ENCODE measurements around the gene GNA12. TPM values are rescaled to one million over a fixed set of nuclear protein-coding genes. Genes with fewer than 3 reads are reported as not detected.

GNA12 gene
- total and polyA plus RNA-seq, 9 of the 15 experiments (the other 6 are each of a cell fraction or from before 2014, with no cell fraction given), result 0.65 to 32.7 (median 9.6) TPM

DNA sequence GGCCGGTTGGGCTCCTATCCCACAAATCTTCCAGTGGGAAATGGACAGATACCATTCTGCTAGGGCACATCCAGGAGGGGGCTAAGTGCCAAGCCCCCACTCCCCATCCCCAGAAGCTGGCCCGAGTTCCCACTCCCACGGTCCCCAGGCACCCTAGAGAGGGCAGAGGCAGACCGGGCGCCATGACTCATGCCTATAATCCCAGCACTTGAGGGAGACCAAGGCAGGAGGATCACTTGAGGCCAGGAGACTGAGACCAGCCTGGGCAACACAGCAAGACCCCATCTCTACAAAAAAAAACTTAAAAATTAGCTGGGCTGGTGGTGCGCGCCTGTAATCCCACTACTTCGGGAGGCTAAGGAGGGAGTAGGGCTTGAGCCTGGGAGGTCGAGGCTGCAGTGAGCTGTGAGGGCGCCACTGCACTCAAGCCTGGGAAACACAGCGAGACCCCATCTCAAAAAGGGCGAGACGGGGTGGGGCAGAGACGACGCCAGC is 870 bp downstream of the GNA12 start:
- Histone ChIP-seq H3K27me3 (ENCODE audit: control insufficient read depth in 2 of 2, insufficient read depth in 2 of 2, low read length in 2 of 2) (no peaks in the 10 kb centered on the region), H3K9ac (ENCODE audit: insufficient read depth in 1 of 2, low read depth in 2 of 2, low read length in 2 of 2) (peak overlapping the region; percentile 50 to 96; a peak in 3 of 4 replicates), H3K79me2 (ENCODE audit: control insufficient read depth, insufficient read depth, low read length) (peaks cover 13% of the 10 kb centered on the region), H3K36me3 (ENCODE audit: control insufficient read depth, insufficient read depth, low read length) (0 out of 3 replicates have a peak, but pooled peaks cover 7% of the 10 kb centered on the region), H3K9me3 (replicated peaks; ENCODE audit: control insufficient read depth, insufficient read depth, low read depth, low read length) (no peaks in the 10 kb centered on the region), H3K9me1 (ENCODE audit: control insufficient read depth, insufficient read depth, low read length) (no peaks in the 10 kb centered on the region), H3K4me2 (ENCODE audit: insufficient read depth, low read length) (peak overlapping the region; percentile 77), H3K4me1 (replicated peaks in 1 of 2; ENCODE audit: control insufficient read depth in 2 of 2, insufficient read depth in 2 of 2, low read length in 2 of 2) (peaks cover 9 to 13% of the 10 kb centered on the region in 2 experiments; a peak in 4 of 5 replicates), H2AFZ (ENCODE audit: low read depth, low read length) (no peak overlapping the region), H3K27ac (ENCODE audit: extremely low read depth, low read depth, low read length) (no peak overlapping the region), H3K4me3 (peak overlapping the region; percentile 50), H4K20me1 (replicated peaks; ENCODE audit: control insufficient read depth, insufficient read depth, low read length) (no peaks in the 10 kb centered on the region)
- in situ Hi-C loops (cut with MboI) (no loop called here), intact Hi-C loops (cut with micrococcal nuclease) (loop anchor here (10.0 kb wide), 1 partner anchor 88 kb away; no protein-coding TSS in a partner anchor)
- no TSS peak for BruUV-seq (replicated peaks)
- no peak for TF ChIP-seq PKNOX1 (IDR thresholded peaks at IDR 0.05)
- no peak for TF ChIP-seq SREBF1 (IDR thresholded peaks at IDR 0.05; ENCODE audit: borderline replicate concordance, low read depth, low read length)
- TF ChIP-seq ZNF121 (CRISPR knock-in tag; conservative IDR thresholded peaks at IDR 0.05), result peak; percentile 97
- peak; percentile 63; the same call in 1 of the 2 replicates for TF ChIP-seq SMARCA5 (IDR thresholded peaks at IDR 0.05)
- TF ChIP-seq, protein P1, sequence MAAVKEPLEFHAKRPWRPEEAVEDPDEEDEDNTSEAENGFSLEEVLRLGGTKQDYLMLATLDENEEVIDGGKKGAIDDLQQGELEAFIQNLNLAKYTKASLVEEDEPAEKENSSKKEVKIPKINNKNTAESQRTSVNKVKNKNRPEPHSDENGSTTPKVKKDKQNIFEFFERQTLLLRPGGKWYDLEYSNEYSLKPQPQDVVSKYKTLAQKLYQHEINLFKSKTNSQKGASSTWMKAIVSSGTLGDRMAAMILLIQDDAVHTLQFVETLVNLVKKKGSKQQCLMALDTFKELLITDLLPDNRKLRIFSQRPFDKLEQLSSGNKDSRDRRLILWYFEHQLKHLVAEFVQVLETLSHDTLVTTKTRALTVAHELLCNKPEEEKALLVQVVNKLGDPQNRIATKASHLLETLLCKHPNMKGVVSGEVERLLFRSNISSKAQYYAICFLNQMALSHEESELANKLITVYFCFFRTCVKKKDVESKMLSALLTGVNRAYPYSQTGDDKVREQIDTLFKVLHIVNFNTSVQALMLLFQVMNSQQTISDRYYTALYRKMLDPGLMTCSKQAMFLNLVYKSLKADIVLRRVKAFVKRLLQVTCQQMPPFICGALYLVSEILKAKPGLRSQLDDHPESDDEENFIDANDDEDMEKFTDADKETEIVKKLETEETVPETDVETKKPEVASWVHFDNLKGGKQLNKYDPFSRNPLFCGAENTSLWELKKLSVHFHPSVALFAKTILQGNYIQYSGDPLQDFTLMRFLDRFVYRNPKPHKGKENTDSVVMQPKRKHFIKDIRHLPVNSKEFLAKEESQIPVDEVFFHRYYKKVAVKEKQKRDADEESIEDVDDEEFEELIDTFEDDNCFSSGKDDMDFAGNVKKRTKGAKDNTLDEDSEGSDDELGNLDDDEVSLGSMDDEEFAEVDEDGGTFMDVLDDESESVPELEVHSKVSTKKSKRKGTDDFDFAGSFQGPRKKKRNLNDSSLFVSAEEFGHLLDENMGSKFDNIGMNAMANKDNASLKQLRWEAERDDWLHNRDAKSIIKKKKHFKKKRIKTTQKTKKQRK (IDR thresholded peaks at IDR 0.05; ENCODE audit: borderline replicate concordance, low read depth, low read length), result no peak
- TF ChIP-seq PTRF (tag; IDR thresholded peaks at IDR 0.05), result no peak
- no peak for TF ChIP-seq USF1 (CRISPR knock-in tag; IDR thresholded peaks at IDR 0.05)
- TF ChIP-seq ETV6 (IDR thresholded peaks at IDR 0.05; ENCODE audit: borderline replicate concordance in 1 of 2, low read depth in 2 of 2, low read length in 1 of 2), result no peak
- TF ChIP-seq ETV6 (CRISPR knock-in tag; IDR thresholded peaks at IDR 0.05; ENCODE audit: borderline replicate concordance), result no peak
- TF ChIP-seq BCOR (IDR thresholded peaks at IDR 0.05), result peak; percentile 70; the same call in 1 of the 2 replicates
- 0 out of 2 replicates have a peak, but pooled peaks have one; percentile 26 for TF ChIP-seq PTBP1 (IDR thresholded peaks at IDR 0.05; ENCODE audit: low read depth, low read length)
- no peak for TF ChIP-seq ZNF717 (CRISPR knock-in tag; IDR thresholded peaks at IDR 0.05)
- TF ChIP-seq RBM25 (IDR thresholded peaks at IDR 0.05; ENCODE audit: low read depth, low read length, severe bottlenecking), result peak; percentile 41
- peak; percentile 24 for TF ChIP-seq PCBP1 (IDR thresholded peaks at IDR 0.05; ENCODE audit: low read depth, low read length, poor library complexity, severe bottlenecking)
- 39% methylated on average over 13 of the region's 15 CpGs for WGBS (ENCODE audit: insufficient coverage, low coverage, missing lambda C conversion rate)
- POLR2A ChIA-PET, result interaction anchor here (0.6 to 0.7 kb wide), 2 partner anchors 83 to 142 kb away, joined by 3 to 5 read pairs; no protein-coding TSS in a partner anchor
- no peak for DNase-seq (ENCODE audit: extremely low read depth in 1 of 4, low spot score in 3 of 4)
- CTCF ChIA-PET (ENCODE audit: low intra/inter-chr PET ratio), result no interaction called here
- ATAC-seq, result no peak
- FAIRE-seq, result no peak

Data from K562 (cell line).